Karpas-422 (cell line): Measurements from ENCODE around the gene SMIM1. TPM values are rescaled to one million over a fixed set of nuclear protein-coding genes. Genes with fewer than 3 reads are reported as not detected.

ENCODE experiments used
- DNase-seq: peaks from one replicate; pipeline ENCODE4 v3.0.0-alpha.2; 2015
- H2AFZ ChIP-seq: fragments of 200-600 bp; sonication (generic); 2 replicates; pipeline ENCODE4 v1.6.1; 2014; ENCODE audit warnings: antibody characterized with exemption, low read length, mixed read lengths
- H3K27ac ChIP-seq: fragments of 200-600 bp; sonication (generic); 2 replicates; pipeline ENCODE4 v1.5.1; 2014; ENCODE audit warnings: mild to moderate bottlenecking, low read length, moderate library complexity
- H3K27me3 ChIP-seq: fragments of 200-600 bp; sonication (generic); 2 replicates; pipeline ENCODE4 v1.6.1; 2014; ENCODE audit warnings: low read length, mixed read lengths
- H3K36me3 ChIP-seq: fragments of 200-600 bp; sonication (generic); 2 replicates; pipeline ENCODE4 v1.6.1; 2014; ENCODE audit warnings: low read length, mixed read lengths; ENCODE audit not compliant: insufficient read depth
- H3K4me1 ChIP-seq: fragments of 200-600 bp; sonication (generic); 2 replicates; pipeline ENCODE4 v1.6.1; 2014; ENCODE audit warnings: mild to moderate bottlenecking, low read length, mixed read lengths
- H3K4me2 ChIP-seq: fragments of 200-600 bp; sonication (generic); 2 replicates; pipeline ENCODE4 v1.6.1; 2014; ENCODE audit warnings: low read length, low read depth, mild to moderate bottlenecking; ENCODE audit not compliant: poor library complexity, severe bottlenecking
- H3K4me3 ChIP-seq: fragments of 200-600 bp; sonication (generic); 2 replicates; pipeline ENCODE4 v1.5.1; 2014; ENCODE audit warnings: mild to moderate bottlenecking, antibody characterized with exemption, low read length, mixed read lengths
- H3K79me2 ChIP-seq: fragments of 200-600 bp; sonication (generic); 2 replicates; pipeline ENCODE4 v1.6.1; 2014; ENCODE audit warnings: mild to moderate bottlenecking, low read length, mixed read lengths
- H3K9ac ChIP-seq: fragments of 200-600 bp; sonication (generic); 2 replicates; pipeline ENCODE4 v1.6.0; 2014; ENCODE audit warnings: low read length
- H3K9me2 ChIP-seq: fragments of 200-600 bp; sonication (generic), shearing (Covaris generic); replicated peaks from 2 replicates; pipeline ENCODE4 v1.6.0; 2014; ENCODE audit warnings: mild to moderate bottlenecking, low read length, moderate library complexity; ENCODE audit not compliant: insufficient read depth
- H3K9me3 ChIP-seq: fragments of 300-700, 200-600 bp; sonication (generic); 2 replicates; pipeline ENCODE4 v1.6.1; 2014; ENCODE audit warnings: low read length, mixed read lengths
- H4K20me1 ChIP-seq: fragments of 200-600 bp; sonication (generic); 2 replicates; pipeline ENCODE4 v1.6.1; 2014; ENCODE audit warnings: mild to moderate bottlenecking, antibody characterized with exemption, low read length, low read depth; ENCODE audit not compliant: insufficient read depth
- small RNA-seq: library from RNA; depleted of rRNA; stranded (forward); fragments of <200 nt; gene quantifications from one replicate; pipeline ENCODE3, GENCODE V24; 2014
- total RNA-seq: library from RNA; depleted of rRNA; stranded (reverse); fragments of >200 nt; shearing (Covaris generic); gene quantifications from 2 replicates; pipeline ENCODE4 v1.2.3, GENCODE V29; 2014; ENCODE audit warnings: low replicate concordance; rRNA removed

Gene SMIM1
- total RNA-seq, 1 experiment from 2014 or later: not detected

GRCh38 chr1:3821447-3821846, 48.9 kb downstream of the SMIM1 start:
- no peaks in the 10 kb centered on the region for H3K79me2 ChIP-seq
- no peak overlapping the region for H3K4me2 ChIP-seq
- H3K36me3 ChIP-seq: peaks cover 6% of the 10 kb centered on the region; the same call in 1 of the 2 replicates
- no peaks in the 10 kb centered on the region for H3K4me1 ChIP-seq
- no peak overlapping the region for H3K4me3 ChIP-seq
- H3K27me3 ChIP-seq: no peaks in the 10 kb centered on the region
- H3K9ac ChIP-seq: no peak overlapping the region
- H4K20me1 ChIP-seq: no peaks in the 10 kb centered on the region
- no peaks in the 10 kb centered on the region for H3K9me3 ChIP-seq
- H3K9me2 ChIP-seq: no peaks in the 10 kb centered on the region
- H3K27ac ChIP-seq: no peak overlapping the region
- DNase-seq: no peak
- no peak overlapping the region for H2AFZ ChIP-seq

DNA sequence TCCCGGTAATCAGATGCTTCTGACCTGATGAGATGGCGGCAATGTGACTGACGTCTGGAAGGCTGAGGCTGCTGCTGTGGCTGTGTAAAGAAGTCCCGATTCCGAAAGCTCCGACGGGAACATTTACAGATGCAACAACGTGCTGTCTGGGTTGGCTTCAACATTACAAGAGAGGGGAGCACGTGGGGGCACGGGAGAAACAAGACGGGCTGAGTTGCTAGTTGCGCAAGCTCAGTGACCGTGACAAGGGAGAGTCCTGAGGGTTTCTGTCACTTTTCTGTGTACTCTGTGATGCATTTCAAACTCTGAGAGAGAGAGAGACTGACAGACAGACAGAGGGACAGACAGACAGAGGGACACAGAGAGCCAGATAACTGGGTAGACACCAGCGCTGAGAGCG, 49.4 kb downstream of the SMIM1 start:
- Histone ChIP-seq H2AFZ (no peak overlapping the region), H3K36me3 (peaks cover 6% of the 10 kb centered on the region; the same call in 1 of the 2 replicates), H3K27ac (no peak overlapping the region), H3K4me1 (no peaks in the 10 kb centered on the region), H3K4me3 (no peak overlapping the region), H3K4me2 (no peak overlapping the region), H3K9me3 (no peaks in the 10 kb centered on the region), H3K9me2 (no peaks in the 10 kb centered on the region), H4K20me1 (no peaks in the 10 kb centered on the region), H3K9ac (no peak overlapping the region), H3K27me3 (no peaks in the 10 kb centered on the region), H3K79me2 (no peaks in the 10 kb centered on the region)
- no peak for DNase-seq

GRCh38 chr1:3822421-3822820, 49.9 kb downstream of the SMIM1 start:
- Histone ChIP-seq H3K9me3 (no peaks in the 10 kb centered on the region), H3K27me3 (no peaks in the 10 kb centered on the region), H4K20me1 (no peaks in the 10 kb centered on the region), H3K4me1 (no peaks in the 10 kb centered on the region), H3K79me2 (no peaks in the 10 kb centered on the region), H3K36me3 (peaks cover 6% of the 10 kb centered on the region; the same call in 1 of the 2 replicates), H2AFZ (no peak overlapping the region), H3K9me2 (no peaks in the 10 kb centered on the region), H3K4me3 (no peak overlapping the region), H3K4me2 (no peak overlapping the region), H3K27ac (no peak overlapping the region), H3K9ac (no peak overlapping the region)
- no peak for DNase-seq

DNA sequence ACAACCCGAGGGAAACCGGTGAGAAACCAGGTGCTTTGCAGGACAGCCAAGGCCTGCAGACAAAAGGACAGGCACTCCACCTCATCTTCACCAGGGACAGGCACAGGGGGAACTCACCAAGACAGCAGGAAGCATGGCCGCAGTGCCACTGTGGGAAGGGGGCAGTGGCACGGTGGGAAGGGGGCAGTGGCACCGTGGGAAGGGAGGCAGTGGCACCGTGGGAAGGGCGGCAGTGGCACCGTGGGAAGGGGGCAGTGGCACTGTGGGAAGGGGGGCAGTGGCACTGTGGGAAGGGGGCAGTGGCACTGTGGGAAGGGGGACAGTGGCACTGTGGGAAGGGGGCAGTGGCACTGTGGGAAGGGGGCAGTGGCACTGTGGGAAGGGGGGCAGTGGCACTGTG, 52.1 kb downstream of the SMIM1 start:
- no peaks in the 10 kb centered on the region for H3K79me2 ChIP-seq
- H3K4me3 ChIP-seq: no peak overlapping the region
- no peak overlapping the region for H3K9ac ChIP-seq
- H4K20me1 ChIP-seq: no peaks in the 10 kb centered on the region
- no peak for DNase-seq
- no peak overlapping the region for H2AFZ ChIP-seq
- H3K27me3 ChIP-seq: no peaks in the 10 kb centered on the region
- no peaks in the 10 kb centered on the region for H3K9me2 ChIP-seq
- H3K36me3 ChIP-seq: peaks cover 15% of the 10 kb centered on the region; the same call in 1 of the 2 replicates
- H3K4me2 ChIP-seq: no peak overlapping the region
- no peaks in the 10 kb centered on the region for H3K4me1 ChIP-seq
- no peaks in the 10 kb centered on the region for H3K9me3 ChIP-seq
- H3K27ac ChIP-seq: no peak overlapping the region

- H3K4me2 ChIP-seq: no peak overlapping the region
- H3K27me3 ChIP-seq: no peaks in the 10 kb centered on the region
- H3K9ac ChIP-seq: no peak overlapping the region
- no peak overlapping the region for H3K4me3 ChIP-seq
- no peaks in the 10 kb centered on the region for H3K4me1 ChIP-seq
- no peaks in the 10 kb centered on the region for H3K79me2 ChIP-seq
- no peak overlapping the region for H3K27ac ChIP-seq
- no peak overlapping the region for H2AFZ ChIP-seq
- no peaks in the 10 kb centered on the region for H3K9me3 ChIP-seq
- H3K36me3 ChIP-seq: peaks cover 21% of the 10 kb centered on the region; the same call in 1 of the 2 replicates
- no peak for DNase-seq
- H3K9me2 ChIP-seq: no peaks in the 10 kb centered on the region
- no peaks in the 10 kb centered on the region for H4K20me1 ChIP-seq
Observed at GRCh38 chr1:3825356-3825755, 52.8 kb downstream of the SMIM1 start.

Small RNA genes lying within 50 kb of the gene (small RNA-seq; reads per million reads assigned to genes)
- not detected for gene RF02197
- gene RN7SL574P: not detected

Other genes starting within 250 kb of the SMIM1 start
- gene MEGF6, start 161.2 kb upstream of the SMIM1 start, total RNA-seq: not detected in 2 replicates
- 10.2 and 14.4 TPM in 2 replicates for gene TPRG1L, start 147.7 kb upstream of the SMIM1 start, total RNA-seq
- gene WRAP73, start 122.6 kb upstream of the SMIM1 start, total RNA-seq: 37.2 and 46.7 TPM in 2 replicates
- 0.52 and 0.94 TPM in 2 replicates for gene TP73, start 120.2 kb upstream of the SMIM1 start, total RNA-seq
- gene CCDC27, start 20.3 kb upstream of the SMIM1 start, total RNA-seq: not detected in 2 replicates
- 10.2 and 29.1 TPM in 2 replicates for gene LRRC47, start 23.7 kb downstream of the SMIM1 start, total RNA-seq
- 19.9 and 90.0 TPM in 2 replicates for gene CEP104, start 84.5 kb downstream of the SMIM1 start, total RNA-seq
- gene DFFB, start 84.7 kb downstream of the SMIM1 start, total RNA-seq: 11.9 and 15.2 TPM in 2 replicates
- gene C1orf174, start 127.5 kb downstream of the SMIM1 start, total RNA-seq: 17.4 and 25.5 TPM in 2 replicates